Measurements from ENCODE around the gene CUEDC1. TPM values are rescaled to one million over a fixed set of nuclear protein-coding genes. Genes with fewer than 3 reads are reported as not detected.
A peak's percentile ranks its signal among the peaks of the same experiment; 100 is the strongest.

CUEDC1 gene
- total RNA-seq, result 36.9 TPM

GRCh38 chr17:57955183-57955931, at the start of gene CUEDC1:
TSS of gene CUEDC1 (minus strand) at chr17:57955412. CDS start at chr17:57885564, 69,848 bp downstream.
- peak; percentile 75 for DNase-seq (ENCODE audit: low spot score)

GRCh38 chr17:58004060-58004459, 48.8 kb upstream of the CUEDC1 start:
- no peak for DNase-seq (ENCODE audit: low spot score)

GRCh38 chr17:58002973-58003372, 47.8 kb upstream of the CUEDC1 start:
- DNase-seq (ENCODE audit: low spot score), result no peak

- no peak for DNase-seq (ENCODE audit: low spot score)
Measured at GRCh38 chr17:58002154-58002948, 47.1 kb upstream of the CUEDC1 start.

GRCh38 chr17:58001461-58002124, 46.4 kb upstream of the CUEDC1 start:
- no peak for DNase-seq (ENCODE audit: low spot score)

- DNase-seq (ENCODE audit: low spot score), result no peak
Measured at GRCh38 chr17:57999496-58000017, 44.3 kb upstream of the CUEDC1 start.

GRCh38 chr17:57999010-57999495, 43.8 kb upstream of the CUEDC1 start:
- no peak for DNase-seq (ENCODE audit: low spot score)

GRCh38 chr17:57997085-57997809, 42.0 kb upstream of the CUEDC1 start:
- no peak for DNase-seq (ENCODE audit: low spot score)

- DNase-seq (ENCODE audit: low spot score), result peak; percentile 61
Measured at GRCh38 chr17:57995076-57995956, 40.1 kb upstream of the CUEDC1 start.

- no peak for DNase-seq (ENCODE audit: low spot score)
Measured at GRCh38 chr17:57994436-57994835, 39.2 kb upstream of the CUEDC1 start.

- no peak for DNase-seq (ENCODE audit: low spot score)
Measured at GRCh38 chr17:57993471-57994365, 38.5 kb upstream of the CUEDC1 start.

GRCh38 chr17:57991537-57991936, 36.3 kb upstream of the CUEDC1 start:
- no peak for DNase-seq (ENCODE audit: low spot score)

- DNase-seq (ENCODE audit: low spot score), result no peak
Measured at GRCh38 chr17:57990037-57990436, 34.8 kb upstream of the CUEDC1 start.

GRCh38 chr17:57988301-57989250, 33.4 kb upstream of the CUEDC1 start:
- DNase-seq (ENCODE audit: low spot score), result peak; percentile 58

- peak; percentile 68 for DNase-seq (ENCODE audit: low spot score)
Measured at GRCh38 chr17:57987581-57988300, 32.5 kb upstream of the CUEDC1 start, which contains the start of gene VEZF1. TSS of gene VEZF1 (minus strand) at chr17:57988254. CDS start at chr17:57988111, 143 bp downstream.

GRCh38 chr17:57986841-57987580, 31.8 kb upstream of the CUEDC1 start:
- peak; percentile 29 for DNase-seq (ENCODE audit: low spot score)

GRCh38 chr17:57985675-57985974, 30.4 kb upstream of the CUEDC1 start:
- DNase-seq (ENCODE audit: low spot score), result no peak

Measured in mucosa of gallbladder (tissue), 1 donor.